Measurements from ENCODE around the gene COL1A1.

The COL1A1 gene

GRCh38 chr17:50173335-50173941 lies 28.0 kb downstream of the COL1A1 start:
- in situ Hi-C loops (cut with HindIII; ENCODE audit: low sequenced_read_pairs), result loop anchor here (10.0 kb wide), 1 partner anchor 121 kb away; no protein-coding TSS in a partner anchor
- H3K4me3 ChIP-seq (ENCODE audit: low read depth, low read length), result no peak overlapping the region
- TF ChIP-seq CTCF (IDR thresholded peaks at IDR 0.05; ENCODE audit: low read depth, low read length, missing control alignments), result no peak
- DNase-seq (ENCODE audit: low read depth), result peak; percentile 79

GRCh38 chr17:50172936-50173334 lies 28.5 kb downstream of the COL1A1 start:
- no peak for DNase-seq (ENCODE audit: low read depth)
- TF ChIP-seq CTCF (IDR thresholded peaks at IDR 0.05; ENCODE audit: low read depth, low read length, missing control alignments), result no peak
- H3K4me3 ChIP-seq (ENCODE audit: low read depth, low read length), result no peak overlapping the region
- in situ Hi-C loops (cut with HindIII; ENCODE audit: low sequenced_read_pairs), result loop anchor here (10.0 kb wide), 1 partner anchor 122 kb away; no protein-coding TSS in a partner anchor

- in situ Hi-C loops (cut with HindIII; ENCODE audit: low sequenced_read_pairs), result loop anchor here (10.0 kb wide), 1 partner anchor 123 kb away; no protein-coding TSS in a partner anchor
- DNase-seq (ENCODE audit: low read depth), result no peak
- TF ChIP-seq CTCF (IDR thresholded peaks at IDR 0.05; ENCODE audit: low read depth, low read length, missing control alignments), result no peak
- H3K4me3 ChIP-seq (ENCODE audit: low read depth, low read length), result no peak overlapping the region
These were observed 29.3 kb downstream of the COL1A1 start for GRCh38 chr17:50172130-50172529.

- no peak overlapping the region for H3K4me3 ChIP-seq (ENCODE audit: low read depth, low read length)
- in situ Hi-C loops (cut with HindIII; ENCODE audit: low sequenced_read_pairs), result loop anchor here (10.0 kb wide), 1 partner anchor 123 kb away; no protein-coding TSS in a partner anchor
- TF ChIP-seq CTCF (IDR thresholded peaks at IDR 0.05; ENCODE audit: low read depth, low read length, missing control alignments), result no peak
- DNase-seq (ENCODE audit: low read depth), result no peak
These were observed 29.9 kb downstream of the COL1A1 start for GRCh38 chr17:50171371-50172071.

GRCh38 chr17:50170662-50171370 lies 30.6 kb downstream of the COL1A1 start:
- no peak for DNase-seq (ENCODE audit: low read depth)
- no peak overlapping the region for H3K4me3 ChIP-seq (ENCODE audit: low read depth, low read length)
- in situ Hi-C loops (cut with HindIII; ENCODE audit: low sequenced_read_pairs), result loop anchor here (10.0 kb wide), 1 partner anchor 124 kb away; no protein-coding TSS in a partner anchor
- TF ChIP-seq CTCF (IDR thresholded peaks at IDR 0.05; ENCODE audit: low read depth, low read length, missing control alignments), result no peak

- in situ Hi-C loops (cut with HindIII; ENCODE audit: low sequenced_read_pairs), result loop anchor here (10.0 kb wide), 1 partner anchor 125 kb away; no protein-coding TSS in a partner anchor
- TF ChIP-seq CTCF (IDR thresholded peaks at IDR 0.05; ENCODE audit: low read depth, low read length, missing control alignments), result no peak
- no peak for DNase-seq (ENCODE audit: low read depth)
- no peak overlapping the region for H3K4me3 ChIP-seq (ENCODE audit: low read depth, low read length)
These were observed 31.5 kb downstream of the COL1A1 start for GRCh38 chr17:50169881-50170459.
